ENCODE measurements around the gene UNC13C. TPM values are rescaled to one million over a fixed set of nuclear protein-coding genes. Genes with fewer than 3 reads are reported as not detected.

Gene UNC13C
- total and polyA plus RNA-seq, 10 of the 15 experiments (the other 5 are each of a cell fraction or from before 2014, with no cell fraction given): 9.9 to 81.3 (median 25.0) TPM

GRCh38 chr15:54640873-54641272 lies 662.6 kb downstream of the UNC13C start:
- FAIRE-seq (no peak), DNase-seq (ENCODE audit: low read depth, low spot score) (no peak), ATAC-seq (no peak)
- Histone ChIP-seq H3K4me3 (no peak overlapping the region), H4K20me1 (ENCODE audit: control insufficient read depth, insufficient read depth) (no peaks in the 10 kb centered on the region), H3K27me3 (replicated peaks in 1 of 2; ENCODE audit: control insufficient read depth in 2 of 2, insufficient read depth in 2 of 2, low read length in 1 of 2) (no peaks in the 10 kb centered on the region), H3K9me3 (replicated peaks; ENCODE audit: control insufficient read depth, insufficient read depth, low read length) (no peaks in the 10 kb centered on the region; the same call in 1 of the 3 replicates), H3K4me1 (ENCODE audit: control insufficient read depth, insufficient read depth, low read length) (no peaks in the 10 kb centered on the region), H3K79me2 (ENCODE audit: control insufficient read depth, insufficient read depth, low read length) (no peaks in the 10 kb centered on the region), H3K9ac (ENCODE audit: control insufficient read depth, insufficient read depth, low read length) (no peak overlapping the region), H2AFZ (ENCODE audit: control insufficient read depth, low read depth, low read length) (no peak overlapping the region), H3K27ac (ENCODE audit: control insufficient read depth, insufficient read depth) (no peak overlapping the region), H3K36me3 (ENCODE audit: control insufficient read depth in 2 of 2, insufficient read depth in 2 of 2, low read length in 1 of 2) (no peaks in the 10 kb centered on the region), H3K4me2 (ENCODE audit: control insufficient read depth, insufficient read depth) (no peak overlapping the region)
- RAD21 ChIA-PET (ENCODE audit: unreplicated experiment): no interaction called here
- SMC1A ChIA-PET (ENCODE audit: uncharacterized antibody, unreplicated experiment): no interaction called here
- WGBS (ENCODE audit: insufficient coverage, insufficient replicate concordance, low lambda C conversion rate, missing lambda C conversion rate): 30% methylated on average over 2 of the region's 2 CpGs
- CTCF ChIA-PET: no interaction called here
- intact Hi-C loops (cut with micrococcal nuclease; ENCODE audit: unreplicated experiment): no loop called here
- POLR2A ChIA-PET: no interaction called here
- TF ChIP-seq SMARCA5 (IDR thresholded peaks at IDR 0.05) (no peak), ELK1 (IDR thresholded peaks at IDR 0.05; ENCODE audit: low read depth, low read length) (no peak), TBL1XR1 (IDR thresholded peaks at IDR 0.05; ENCODE audit: low read depth, low read length) (no peak), MYC (IDR thresholded peaks at IDR 0.05; ENCODE audit: insufficient read depth, insufficient read length, insufficient replicate concordance, low read length, severe bottlenecking) (no peak), ZNF274 (IDR thresholded peaks at IDR 0.05; ENCODE audit: insufficient read depth, insufficient read length) (no peak), LARP7 (IDR thresholded peaks at IDR 0.05) (no peak), IKZF1 (conservative IDR thresholded peaks at IDR 0.05) (no peak), CEBPZ (IDR thresholded peaks at IDR 0.05; ENCODE audit: low read depth, low read length) (no peak)
- in situ Hi-C loops (cut with MboI): no loop called here
- BruUV-seq (replicated peaks): no TSS peak

Data from GM12878 (cell line).